PC-9 (cell line): Measurements from ENCODE around the gene TK2. TPM values are rescaled to one million over a fixed set of nuclear protein-coding genes. Genes with fewer than 3 reads are reported as not detected.

Experiments used
- BruUV-seq: library from RNA; stranded (reverse); fragments of 400-500 nt; replicated peaks from 2 replicates; lab custom pipeline; 2021; lab: Mats Ljungman, UMichigan
- CTCF ChIA-PET: fragments of 300-600 bp; sonication (Branson Sonifier 250); formaldehyde crosslinking; loops from one replicate; lab custom pipeline; 2022; ENCODE audit warnings: antibody characterized with exemption; lab: Charles Lee
- POLR2A ChIA-PET: fragments of 300-600 bp; sonication (Branson Sonifier 250); formaldehyde crosslinking; loops from one replicate; lab custom pipeline; 2022; ENCODE audit warnings: antibody characterized with exemption; ENCODE audit not compliant: unreplicated experiment; lab: Charles Lee
- DNase-seq, 2 experiments: peaks; one replicate each; pipeline versions ENCODE4 v3.0.0 to v3.0.0-alpha.2; 2015 to 2022; ENCODE audit warnings: mixed read lengths in 1 of 2
- H2AFZ ChIP-seq: fragments of 200-600 bp; sonication (generic); 2 replicates; pipeline ENCODE4 v1.8.1; 2017; ENCODE audit warnings: antibody characterized with exemption
- H3F3A ChIP-seq: fragments of 200-600 bp; sonication (generic); 2 replicates; pipeline ENCODE4 v1.8.1; 2017; ENCODE audit warnings: antibody characterized with exemption, mild to moderate bottlenecking, low read depth; ENCODE audit not compliant: insufficient read depth
- H3K27ac ChIP-seq: fragments of 200-600 bp; sonication (generic); 2 replicates; pipeline ENCODE4 v1.6.1; 2016; ENCODE audit warnings: mixed run types
- H3K27me3 ChIP-seq: fragments of 200-600 bp; sonication (generic); 2 replicates; pipeline ENCODE4 v1.6.1; 2016; ENCODE audit warnings: low read depth, mixed run types; ENCODE audit not compliant: insufficient read depth
- H3K36me3 ChIP-seq: fragments of 200-600 bp; sonication (generic); 2 replicates; pipeline ENCODE4 v1.6.1; 2016; ENCODE audit warnings: low read depth, mixed run types
- H3K4me1 ChIP-seq: fragments of 200-600 bp; sonication (generic); replicated peaks from 2 replicates; pipeline ENCODE4 v1.6.1; 2016; ENCODE audit warnings: mixed run types; ENCODE audit not compliant: insufficient read depth
- H3K4me2 ChIP-seq: fragments of 200-600 bp; sonication (generic); 2 replicates; pipeline ENCODE4 v1.6.1; 2017; ENCODE audit warnings: mixed run types
- H3K4me3 ChIP-seq: fragments of 200-600 bp; sonication (generic); 2 replicates; pipeline ENCODE4 v1.6.1; 2016; ENCODE audit warnings: mixed run types
- H3K79me2 ChIP-seq: fragments of 200-600 bp; sonication (generic); 2 replicates; pipeline ENCODE4 v1.6.1; 2017; ENCODE audit warnings: low read depth, mixed run types
- H3K9me2 ChIP-seq: fragments of 200-600 bp; sonication (generic); 2 replicates; pipeline ENCODE4 v1.8.1; 2017; ENCODE audit warnings: mild to moderate bottlenecking; ENCODE audit not compliant: insufficient read depth
- H3K9me3 ChIP-seq: fragments of 200-600 bp; sonication (generic); 2 replicates; pipeline ENCODE4 v1.8.1; 2016; ENCODE audit warnings: low read depth; ENCODE audit not compliant: insufficient read depth
- H4K20me1 ChIP-seq: fragments of 200-600 bp; sonication (generic); 2 replicates; pipeline ENCODE4 v1.8.1; 2017; ENCODE audit not compliant: insufficient read depth
- CTCF ChIP-seq: fragments of 200-600 bp; sonication (generic); conservative IDR thresholded peaks from 2 replicates; pipeline ENCODE4 v1.6.1; 2017; ENCODE audit warnings: mixed run types, antibody characterized with exemption, mild to moderate bottlenecking, moderate library complexity
- EZH2 ChIP-seq: fragments of 200-600 bp; sonication (generic); IDR thresholded peaks from 2 replicates; pipeline ENCODE4 v1.8.0; 2017; ENCODE audit warnings: antibody characterized with exemption, low read depth
- intact Hi-C: fragments of 100-400 bp; cut with micrococcal nuclease; formaldehyde crosslinking; loops from one replicate; pipeline ENCODE4 v1.10.0; 2022; ENCODE audit not compliant: unreplicated experiment
- total RNA-seq: library from RNA; stranded (reverse); gene quantifications from 2 replicates; pipeline ENCODE4 v1.2.3, GENCODE V29; 2021

Gene TK2
- total RNA-seq, 1 experiment from 2014 or later, result 20.1 TPM

GRCh38 chr16:66473654-66474519 is 76.0 kb downstream of the TK2 start:
- H3K4me1 ChIP-seq, result peaks cover 31% of the 10 kb centered on the region
- H2AFZ ChIP-seq, result no peak overlapping the region
- no peaks in the 10 kb centered on the region for H3K79me2 ChIP-seq
- POLR2A ChIA-PET, result no interaction called here
- peak in 1 of 2 experiments; percentile 56 for DNase-seq
- H3K9me3 ChIP-seq, result no peaks in the 10 kb centered on the region
- CTCF ChIA-PET, result interaction anchor here (0.6 to 1.2 kb wide), 2 partner anchors 49 to 67 kb away, joined by 3 to 8 read pairs; no protein-coding TSS in a partner anchor
- H3K9me2 ChIP-seq, result no peaks in the 10 kb centered on the region
- H3F3A ChIP-seq, result peaks cover 10% of the 10 kb centered on the region
- intact Hi-C loops, result no loop called here
- no peaks in the 10 kb centered on the region for H4K20me1 ChIP-seq
- H3K36me3 ChIP-seq, result no peaks in the 10 kb centered on the region
- no TSS peak for BruUV-seq
- no peak overlapping the region for H3K27ac ChIP-seq
- TF ChIP-seq EZH2 (no peak), CTCF (no peak)
- no peak overlapping the region for H3K4me3 ChIP-seq
- H3K27me3 ChIP-seq, result no peaks in the 10 kb centered on the region
- H3K4me2 ChIP-seq, result peak overlapping the region; percentile 44; the same call in 1 of the 2 replicates

- Histone ChIP-seq H3K4me1 (peaks cover 23% of the 10 kb centered on the region), H3K4me3 (no peak overlapping the region), H4K20me1 (no peaks in the 10 kb centered on the region), H3K79me2 (no peaks in the 10 kb centered on the region), H2AFZ (no peak overlapping the region), H3K27ac (no peak overlapping the region), H3F3A (peaks cover 10% of the 10 kb centered on the region), H3K9me3 (no peaks in the 10 kb centered on the region), H3K9me2 (no peaks in the 10 kb centered on the region), H3K27me3 (no peaks in the 10 kb centered on the region), H3K4me2 (no peak overlapping the region), H3K36me3 (no peaks in the 10 kb centered on the region)
- DNase-seq, result no peak
- intact Hi-C loops, result no loop called here
- CTCF ChIA-PET, result interaction anchor here (0.6 to 1.2 kb wide), 2 partner anchors 48 to 66 kb away, joined by 3 to 8 read pairs; no protein-coding TSS in a partner anchor
- no peak for TF ChIP-seq EZH2
- TF ChIP-seq CTCF, result no peak
- POLR2A ChIA-PET, result no interaction called here
- no TSS peak for BruUV-seq
Measured at GRCh38 chr16:66473051-66473571, 76.8 kb downstream of the TK2 start.

GRCh38 chr16:66471716-66472393 is 78.1 kb downstream of the TK2 start:
- BruUV-seq, result no TSS peak
- Histone ChIP-seq H3F3A (peaks cover 10% of the 10 kb centered on the region), H3K9me3 (no peaks in the 10 kb centered on the region), H3K79me2 (no peaks in the 10 kb centered on the region), H3K4me3 (no peak overlapping the region), H3K4me1 (peaks cover 19% of the 10 kb centered on the region), H3K4me2 (no peak overlapping the region), H3K27ac (no peak overlapping the region), H2AFZ (no peak overlapping the region), H4K20me1 (no peaks in the 10 kb centered on the region), H3K9me2 (no peaks in the 10 kb centered on the region), H3K36me3 (no peaks in the 10 kb centered on the region), H3K27me3 (no peaks in the 10 kb centered on the region)
- intact Hi-C loops, result no loop called here
- no peak for DNase-seq
- ChIA-PET POLR2A (no interaction called here), CTCF (no interaction called here)
- TF ChIP-seq CTCF (no peak), EZH2 (no peak)
